A549 (cell line): ENCODE measurements around the gene ADGRA3. TPM values are rescaled to one million over a fixed set of nuclear protein-coding genes. Genes with fewer than 3 reads are reported as not detected.

Experiments
- ATAC-seq, 2 experiments: fragments of 200-7000 bp in 1 of 2; fragments of >200 bp in 1 of 2; cut with Nextera tagmentation in 1 of 2; cut with Tn5 transposase in 1 of 2; 3 replicates each; pipeline versions ENCODE4 v1.8.0 to v1.9.1; 2018 to 2020; ENCODE audit warnings: mild to moderate bottlenecking in 1 of 2, moderate library complexity in 1 of 2
- CTCF ChIA-PET: fragments of 300-600 bp; sonication (Branson Sonifier 250); formaldehyde crosslinking; extraction: SDS; loops from one replicate; lab custom pipeline; 2021; ENCODE audit warnings: antibody characterized with exemption, inconsistent platforms; lab: Yijun Ruan, JAX
- POLR2A ChIA-PET: fragments of 350-600 bp; formaldehyde crosslinking; extraction: SDS; loops from one replicate; lab custom pipeline; 2021; ENCODE audit warnings: antibody characterized with exemption, inconsistent platforms; lab: Yijun Ruan, JAX
- DNase-seq, 2 experiments: peaks; one replicate each; pipeline versions ENCODE4 v3.0.0 to v3.0.0-alpha.2; 2011 to 2016; ENCODE audit warnings: low read depth in 1 of 2, low spot score in 1 of 2
- FAIRE-seq: peaks from 2 replicates; lab custom pipeline; 2011; peaks lifted over from hg19 to GRCh38; lab: Jason Lieb, UNC
- H3K27ac ChIP-seq, 2 experiments: fragments of >200 bp; sonication (Bioruptor Twin); formaldehyde crosslinking; 3 replicates each; pipeline ENCODE4 v1.5.1; 2016 to 2017
- H3K4me1 ChIP-seq: fragments of >200 bp; sonication (Bioruptor Twin); formaldehyde crosslinking; 3 replicates; pipeline ENCODE4 v1.6.1; 2016
- H3K4me2 ChIP-seq: fragments of >200 bp; sonication (Bioruptor Twin); formaldehyde crosslinking; 3 replicates; pipeline ENCODE4 v1.6.1; 2016
- H3K4me3 ChIP-seq: fragments of >200 bp; sonication (Bioruptor Twin); formaldehyde crosslinking; 3 replicates; pipeline ENCODE4 v1.5.1; 2016
- H3K9me3 ChIP-seq: fragments of >200 bp; sonication (Bioruptor Twin); formaldehyde crosslinking; 3 replicates; pipeline ENCODE4 v1.6.1; 2016
- CBX2 ChIP-seq: fragments of 200-600 bp; sonication (generic); IDR thresholded peaks from 2 replicates; pipeline ENCODE4 v1.6.1; 2016; ENCODE audit warnings: low read depth, mild to moderate bottlenecking, borderline replicate concordance
- CBX8 ChIP-seq: fragments of 200-600 bp; sonication (generic); IDR thresholded peaks from 2 replicates; pipeline ENCODE4 v1.6.1; 2016
- CEBPB ChIP-seq, 2 experiments: fragments of >200 bp in 1 of 2; sonication (Bioruptor Twin) in 1 of 2; formaldehyde crosslinking in 1 of 2; IDR thresholded peaks; 2 replicates each; pipeline ENCODE4 v1.6.1; 2012 to 2016
- CHD4 ChIP-seq: fragments of 200-600 bp; sonication (generic); IDR thresholded peaks from 2 replicates; pipeline ENCODE4 v1.6.1; 2016; ENCODE audit warnings: antibody characterized with exemption, mild to moderate bottlenecking, borderline replicate concordance
- E2F6 ChIP-seq: IDR thresholded peaks from 2 replicates; pipeline ENCODE4 v1.6.1; 2012; ENCODE audit warnings: low read depth, borderline replicate concordance
- EHMT2 ChIP-seq: fragments of 200-600 bp; sonication (generic); IDR thresholded peaks from 2 replicates; pipeline ENCODE4 v1.6.1; 2016; ENCODE audit warnings: antibody characterized with exemption, low read depth, mild to moderate bottlenecking, moderate library complexity
- FOXS1 ChIP-seq: fragments of 250-450 bp; sonication (Bioruptor Pico); IDR thresholded peaks from 2 replicates; pipeline ENCODE4 v1.5.0; 2020; ENCODE audit warnings: mild to moderate bottlenecking, moderate library complexity
- GATA3 ChIP-seq: IDR thresholded peaks from 2 replicates; pipeline ENCODE4 v1.6.1; 2012; ENCODE audit warnings: borderline replicate concordance
- HDAC2 ChIP-seq: fragments of 200-600 bp; sonication (generic); IDR thresholded peaks from 2 replicates; pipeline ENCODE4 v1.6.1; 2016
- HES2 ChIP-seq: fragments of >200 bp; sonication (Bioruptor Twin); formaldehyde crosslinking; IDR thresholded peaks from 2 replicates; pipeline ENCODE4 v1.6.1; 2016
- HOXA7 ChIP-seq: fragments of 250-450 bp; sonication (Bioruptor Pico); IDR thresholded peaks from 2 replicates; pipeline ENCODE4 v1.5.0; 2020; ENCODE audit warnings: mild to moderate bottlenecking, moderate library complexity
- JUNB ChIP-seq: fragments of >200 bp; sonication (Bioruptor Twin); formaldehyde crosslinking; IDR thresholded peaks from 2 replicates; pipeline ENCODE4 v1.6.1; 2016
- KDM5A ChIP-seq: fragments of 200-600 bp; sonication (generic); IDR thresholded peaks from 2 replicates; pipeline ENCODE4 v1.6.1; 2016; ENCODE audit warnings: antibody characterized with exemption, mild to moderate bottlenecking
- MAFK ChIP-seq: fragments of 450-650 bp; IDR thresholded peaks from 2 replicates; pipeline ENCODE4 v1.6.1; 2014; ENCODE audit not compliant: partially characterized antibody
- MAZ ChIP-seq: fragments of 150-350 bp; IDR thresholded peaks from 2 replicates; pipeline ENCODE4 v1.6.1; 2014; ENCODE audit warnings: antibody characterized with exemption, low read depth, low read length, borderline replicate concordance
- NR3C1 ChIP-seq: fragments of >200 bp; sonication (Bioruptor Twin); formaldehyde crosslinking; IDR thresholded peaks from 3 replicates; pipeline ENCODE4 v1.6.1; 2017
- RARB ChIP-seq: fragments of 250-450 bp; sonication (Bioruptor Pico); IDR thresholded peaks from 2 replicates; pipeline ENCODE4 v1.8.0; 2021; ENCODE audit warnings: mild to moderate bottlenecking, moderate library complexity
- RFX5 ChIP-seq: fragments of 450-650 bp; IDR thresholded peaks from 2 replicates; pipeline ENCODE4 v1.7.1; 2014; ENCODE audit warnings: antibody characterized with exemption, mild to moderate bottlenecking, moderate library complexity
- SREBF2 ChIP-seq: fragments of 450-650 bp; IDR thresholded peaks from 2 replicates; pipeline ENCODE4 v1.6.1; 2014; ENCODE audit warnings: mild to moderate bottlenecking, moderate library complexity
- TP53 ChIP-seq: fragments of 250-450 bp; sonication (Bioruptor Pico); IDR thresholded peaks from 2 replicates; pipeline ENCODE4 v1.5.0; 2021; ENCODE audit warnings: mild to moderate bottlenecking, moderate library complexity
- ZC3H11A ChIP-seq: fragments of 450-650 bp; IDR thresholded peaks from 2 replicates; pipeline ENCODE4 v1.6.1; 2014; ENCODE audit warnings: antibody characterized with exemption, mild to moderate bottlenecking
- ZFP36 ChIP-seq: fragments of 450-650 bp; IDR thresholded peaks from 2 replicates; pipeline ENCODE4 v1.6.1; 2014; ENCODE audit warnings: borderline replicate concordance; ENCODE audit not compliant: partially characterized antibody
- ZNF302 ChIP-seq: fragments of 250-450 bp; sonication (Bioruptor Pico); IDR thresholded peaks from 2 replicates; pipeline ENCODE4 v1.9.0; 2021; ENCODE audit warnings: inconsistent platforms, mild to moderate bottlenecking, moderate library complexity
- ZSCAN20 ChIP-seq: fragments of 250-450 bp; sonication (Bioruptor Pico); IDR thresholded peaks from 2 replicates; pipeline ENCODE4 v1.8.0; 2022; ENCODE audit warnings: mild to moderate bottlenecking, moderate library complexity
- WGBS: methylation state at CpG from one replicate; pipeline ENCODE4 v1.1.6; 2017; ENCODE audit errors: missing lambda C conversion rate; 5-methylcytosine and 5-hydroxymethylcytosine counted together
- polyA plus RNA-seq, 4 experiments: library from polyadenylated mRNA; depleted of rRNA in 3 of 4; stranded (reverse); fragments of >200 nt; fragmentation: RNase III in 1 of 4; extraction: RNeasy Plus Mini Kit Qiagen cat#74134 plus additional on column Dnase treatment in 1 of 4; gene quantifications; 2 replicates in 3 of 4; 3 replicates in 1 of 4; pipeline ENCODE4 v1.2.3, GENCODE V29; 2011 to 2017
- TF ChIP-seq, protein P1 (sequence below): IDR thresholded peaks from 2 replicates; pipeline ENCODE4 v1.6.1; 2012
- TF ChIP-seq, protein P2 (sequence below): fragments of 150-350 bp; IDR thresholded peaks from 2 replicates; pipeline ENCODE4 v1.6.1; 2014; ENCODE audit warnings: low read depth, mild to moderate bottlenecking, low read length
- TF ChIP-seq, protein P3 (sequence below): fragments of 250-450 bp; sonication (Bioruptor Pico); IDR thresholded peaks from 2 replicates; pipeline ENCODE4 v1.5.0; 2020; ENCODE audit warnings: low read depth, mild to moderate bottlenecking, moderate library complexity

The ADGRA3 gene
- polyA plus RNA-seq, 2 of the 4 experiments (the other 2 are of a cell fraction), result 18.2 to 20.0 TPM

DNA sequence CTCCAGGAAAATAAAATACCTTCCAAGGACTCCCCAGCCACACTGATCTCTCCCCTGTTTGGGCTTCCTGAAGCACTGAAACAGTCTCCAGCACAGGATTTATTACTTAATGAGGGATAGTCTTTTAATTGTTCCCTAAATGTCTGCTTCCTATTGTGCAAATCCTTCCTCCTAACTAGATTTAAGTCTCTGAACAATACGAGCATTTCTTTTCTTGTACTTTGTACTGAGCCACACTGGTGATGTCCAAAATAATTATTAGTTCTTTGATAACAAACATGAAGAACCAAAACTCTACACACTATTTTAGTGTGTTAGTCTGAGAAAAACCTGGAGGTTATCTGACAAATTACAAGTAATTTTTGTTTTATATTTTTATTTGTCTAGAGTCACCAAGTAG lies 5.1 kb downstream of the ADGRA3 start:
- Histone ChIP-seq H3K9me3 (no peaks in the 10 kb centered on the region), H3K4me1 (peaks cover 13% of the 10 kb centered on the region; the same call in 2 of the 3 replicates), H3K4me2 (no peak overlapping the region), H3K4me3 (no peak overlapping the region), H3K27ac (no peak overlapping the region)
- CTCF ChIA-PET, result no interaction called here
- no peak for ATAC-seq
- 83% methylated on average over 1 of the region's 1 CpG for WGBS
- DNase-seq, result no peak
- no peak for TF ChIP-seq RFX5
- TF ChIP-seq TP53 (CRISPR knock-in tag), result no peak
- no peak for TF ChIP-seq HDAC2
- no peak for TF ChIP-seq CBX2
- TF ChIP-seq EHMT2, result no peak
- no peak for TF ChIP-seq FOXS1 (CRISPR knock-in tag)
- no peak for TF ChIP-seq SREBF2
- TF ChIP-seq CHD4, result no peak
- no peak for TF ChIP-seq ZNF302 (CRISPR knock-in tag)
- no peak for TF ChIP-seq GATA3
- TF ChIP-seq, protein P1, sequence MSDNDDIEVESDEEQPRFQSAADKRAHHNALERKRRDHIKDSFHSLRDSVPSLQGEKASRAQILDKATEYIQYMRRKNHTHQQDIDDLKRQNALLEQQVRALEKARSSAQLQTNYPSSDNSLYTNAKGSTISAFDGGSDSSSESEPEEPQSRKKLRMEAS, result no peak
- TF ChIP-seq CEBPB (IDR thresholded peaks at IDR 0.05), result no peak
- no peak for TF ChIP-seq HES2
- no peak for TF ChIP-seq ZSCAN20 (CRISPR knock-in tag)
- TF ChIP-seq HOXA7, result no peak
- TF ChIP-seq KDM5A, result no peak
- TF ChIP-seq E2F6, result no peak
- no peak for TF ChIP-seq CBX8
- POLR2A ChIA-PET, result no interaction called here
- no peak for FAIRE-seq

DNA sequence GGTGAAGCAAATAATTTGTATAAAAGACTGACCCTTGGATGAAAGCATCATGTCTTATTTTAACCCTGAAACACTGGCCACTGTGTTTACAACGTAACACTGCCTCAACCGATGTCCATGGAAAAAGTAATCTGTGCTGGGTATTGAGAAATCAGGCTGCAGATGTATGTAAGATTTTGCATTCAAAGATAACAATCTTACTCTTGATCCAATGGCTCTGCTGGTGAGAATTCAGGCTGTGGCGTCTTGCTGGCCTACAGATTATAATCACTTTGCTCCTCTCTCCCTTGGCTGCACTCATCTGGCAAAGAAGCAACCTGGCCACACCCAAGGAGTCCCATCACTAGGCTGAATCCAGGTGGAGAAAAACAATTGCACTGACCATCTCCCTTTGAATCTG lies 7.5 kb downstream of the ADGRA3 start:
- TF ChIP-seq RFX5 (no peak), MAZ (no peak), ZC3H11A (no peak), CBX8 (no peak), MAFK (no peak), HES2 (no peak), JUNB (no peak), EHMT2 (no peak), RARB (CRISPR knock-in tag) (no peak), NR3C1 (no peak), ZFP36 (no peak)
- TF ChIP-seq, protein P2, sequence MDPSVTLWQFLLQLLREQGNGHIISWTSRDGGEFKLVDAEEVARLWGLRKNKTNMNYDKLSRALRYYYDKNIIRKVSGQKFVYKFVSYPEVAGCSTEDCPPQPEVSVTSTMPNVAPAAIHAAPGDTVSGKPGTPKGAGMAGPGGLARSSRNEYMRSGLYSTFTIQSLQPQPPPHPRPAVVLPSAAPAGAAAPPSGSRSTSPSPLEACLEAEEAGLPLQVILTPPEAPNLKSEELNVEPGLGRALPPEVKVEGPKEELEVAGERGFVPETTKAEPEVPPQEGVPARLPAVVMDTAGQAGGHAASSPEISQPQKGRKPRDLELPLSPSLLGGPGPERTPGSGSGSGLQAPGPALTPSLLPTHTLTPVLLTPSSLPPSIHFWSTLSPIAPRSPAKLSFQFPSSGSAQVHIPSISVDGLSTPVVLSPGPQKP, result no peak
- TF ChIP-seq, protein P3, sequence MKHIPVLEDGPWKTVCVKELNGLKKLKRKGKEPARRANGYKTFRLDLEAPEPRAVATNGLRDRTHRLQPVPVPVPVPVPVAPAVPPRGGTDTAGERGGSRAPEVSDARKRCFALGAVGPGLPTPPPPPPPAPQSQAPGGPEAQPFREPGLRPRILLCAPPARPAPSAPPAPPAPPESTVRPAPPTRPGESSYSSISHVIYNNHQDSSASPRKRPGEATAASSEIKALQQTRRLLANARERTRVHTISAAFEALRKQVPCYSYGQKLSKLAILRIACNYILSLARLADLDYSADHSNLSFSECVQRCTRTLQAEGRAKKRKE (CRISPR knock-in tag), result no peak
- WGBS, result 78% methylated on average over 3 of the region's 3 CpGs
- Histone ChIP-seq H3K9me3 (no peaks in the 10 kb centered on the region), H3K4me2 (no peak overlapping the region), H3K4me1 (peaks cover 17% of the 10 kb centered on the region; the same call in 1 of the 3 replicates), H3K27ac (no peak overlapping the region), H3K4me3 (no peak overlapping the region)
- FAIRE-seq (no peak), ATAC-seq (no peak), DNase-seq (no peak)
- ChIA-PET POLR2A (no interaction called here), CTCF (no interaction called here)
